IMR-90 (cell line): ENCODE measurements around the gene GCFC2. TPM values are rescaled to one million over a fixed set of nuclear protein-coding genes. Genes with fewer than 3 reads are reported as not detected.
A peak's percentile ranks its signal among the peaks of the same experiment; 100 is the strongest.

Experiments used
- ATAC-seq: fragments of 200-7000 bp; cut with Tn5 transposase; 2 replicates; pipeline ENCODE4 v1.9.1; 2020; ENCODE audit warnings: low read depth, mild to moderate bottlenecking, moderate library complexity
- Bru-seq: library from RNA; stranded (reverse); fragments of 400-500 nt; gene quantifications from one replicate; lab custom pipeline; 2021; lab: Mats Ljungman, UMichigan
- BruChase-seq, 2 experiments: library from RNA; stranded (reverse); fragments of 400-500 nt; gene quantifications; one replicate each; lab custom pipeline; 2021; lab: Mats Ljungman, UMichigan
- BruUV-seq: library from RNA; stranded (reverse); fragments of 400-500 nt; replicated peaks from 2 replicates; lab custom pipeline; 2021; lab: Mats Ljungman, UMichigan
- CTCF ChIA-PET: fragments of 300-600 bp; formaldehyde crosslinking; extraction: SDS; loops from one replicate; lab custom pipeline; 2021; ENCODE audit warnings: antibody characterized with exemption; lab: Yijun Ruan, JAX
- POLR2A ChIA-PET: fragments of 300-600 bp; sonication (Branson Sonifier 250); formaldehyde crosslinking; loops from one replicate; lab custom pipeline; 2022; ENCODE audit warnings: antibody characterized with exemption; ENCODE audit not compliant: unreplicated experiment; lab: Charles Lee
- DNase-seq: peaks from one replicate; pipeline ENCODE4 v3.0.0; 2013
- H2AFZ ChIP-seq: replicated peaks from 2 replicates; pipeline ENCODE3; 2013; ENCODE audit warnings: low read length, mild to moderate bottlenecking; ENCODE audit not compliant: poor library complexity
- H2AK5ac ChIP-seq: 2 replicates; pipeline ENCODE4 v1.6.1; 2013; ENCODE audit warnings: low read depth, low read length, inconsistent platforms
- H2AK9ac ChIP-seq: replicated peaks from 2 replicates; pipeline ENCODE3; 2013; ENCODE audit warnings: mild to moderate bottlenecking, low read depth, low read length, moderate library complexity; ENCODE audit not compliant: poor library complexity
- H2BK120ac ChIP-seq: 2 replicates; pipeline ENCODE4 v1.6.1; 2013; ENCODE audit warnings: low read depth, low read length, inconsistent platforms
- H2BK15ac ChIP-seq: 3 replicates; pipeline ENCODE4 v1.6.1; 2013; ENCODE audit warnings: low read depth, low read length, inconsistent platforms
- H2BK20ac ChIP-seq: 2 replicates; pipeline ENCODE4 v1.6.1; 2013; ENCODE audit warnings: low read depth, mild to moderate bottlenecking, inconsistent platforms, low read length, moderate library complexity
- H2BK5ac ChIP-seq: 2 replicates; pipeline ENCODE4 v1.6.1; 2013; ENCODE audit warnings: mild to moderate bottlenecking, low read depth, low read length, inconsistent platforms; ENCODE audit not compliant: poor library complexity, severe bottlenecking
- H3K14ac ChIP-seq: replicated peaks from 2 replicates; pipeline ENCODE4 v1.6.1; 2013; ENCODE audit warnings: low read depth, low read length, inconsistent platforms
- H3K18ac ChIP-seq: 2 replicates; pipeline ENCODE4 v1.6.1; 2013; ENCODE audit warnings: low read depth, low read length, control low read depth
- H3K23ac ChIP-seq: 2 replicates; pipeline ENCODE4 v1.6.1; 2013; ENCODE audit warnings: low read depth, low read length, inconsistent platforms
- H3K27ac ChIP-seq: 2 replicates; pipeline ENCODE4 v1.5.1; 2013; ENCODE audit warnings: mild to moderate bottlenecking, control low read depth, low read length; ENCODE audit not compliant: insufficient read depth
- H3K27me3 ChIP-seq: 2 replicates; pipeline ENCODE4 v1.6.1; 2013; ENCODE audit warnings: low read length; ENCODE audit not compliant: control insufficient read depth, insufficient read depth
- H3K36me3 ChIP-seq: 2 replicates; pipeline ENCODE4 v1.6.1; 2013; ENCODE audit warnings: low read length, mixed read lengths; ENCODE audit not compliant: control insufficient read depth, insufficient read depth
- H3K4ac ChIP-seq: 2 replicates; pipeline ENCODE4 v1.6.1; 2013; ENCODE audit warnings: low read depth, low read length, inconsistent platforms
- H3K4me1 ChIP-seq: 2 replicates; pipeline ENCODE4 v1.6.1; 2013; ENCODE audit warnings: low read length, mixed read lengths; ENCODE audit not compliant: control insufficient read depth, insufficient read depth
- H3K4me2 ChIP-seq: 2 replicates; pipeline ENCODE4 v1.6.1; 2013; ENCODE audit warnings: low read depth, mild to moderate bottlenecking, control low read depth, low read length, moderate library complexity
- H3K4me3 ChIP-seq: 2 replicates; pipeline ENCODE4 v1.5.1; 2013; ENCODE audit warnings: low read depth, mild to moderate bottlenecking, control low read depth, low read length, moderate library complexity; ENCODE audit not compliant: insufficient read depth
- H3K56ac ChIP-seq: 2 replicates; pipeline ENCODE4 v1.6.1; 2013; ENCODE audit warnings: low read length, inconsistent platforms; ENCODE audit not compliant: insufficient read depth; ENCODE audit errors: extremely low read depth
- H3K79me1 ChIP-seq, 2 experiments: 2 replicates each; pipeline ENCODE4 v1.6.1; 2013; ENCODE audit warnings: low read length in 2 of 2, inconsistent platforms in 1 of 2, low read depth in 1 of 2
- H3K9ac ChIP-seq: 2 replicates; pipeline ENCODE4 v1.6.1; 2013; ENCODE audit warnings: low read depth, low read length, control low read depth
- H3K9me1 ChIP-seq: 2 replicates; pipeline ENCODE4 v1.6.1; 2013; ENCODE audit warnings: low read length, inconsistent platforms; ENCODE audit not compliant: insufficient read depth
- H3K9me3 ChIP-seq: 2 replicates; pipeline ENCODE4 v1.6.1; 2013; ENCODE audit warnings: low read length; ENCODE audit not compliant: control insufficient read depth, insufficient read depth
- H4K20me1 ChIP-seq: 2 replicates; pipeline ENCODE4 v1.6.1; 2013; ENCODE audit warnings: low read length, inconsistent platforms; ENCODE audit not compliant: insufficient read depth
- H4K5ac ChIP-seq: 2 replicates; pipeline ENCODE4 v1.6.1; 2013; ENCODE audit warnings: mild to moderate bottlenecking, low read depth, low read length, control low read depth
- H4K8ac ChIP-seq, 2 experiments: 2 replicates each; pipeline ENCODE4 v1.6.1; 2013; ENCODE audit warnings: low read depth in 2 of 2, low read length in 2 of 2, control low read depth in 1 of 2, inconsistent platforms in 1 of 2
- H4K91ac ChIP-seq: 2 replicates; pipeline ENCODE4 v1.6.1; 2013; ENCODE audit warnings: low read depth, low read length, inconsistent platforms; ENCODE audit not compliant: insufficient read depth
- BHLHE40 ChIP-seq: fragments of 150-350 bp; IDR thresholded peaks from 2 replicates; pipeline ENCODE4 v1.6.1; 2016; ENCODE audit warnings: mild to moderate bottlenecking, low read depth, low read length
- CEBPB ChIP-seq: IDR thresholded peaks from 2 replicates; pipeline ENCODE4 v1.6.1; 2012; ENCODE audit warnings: low read depth, low read length, improper control_type of control experiment
- CTCF ChIP-seq: conservative IDR thresholded peaks from 2 replicates; pipeline ENCODE4 v1.5.1; 2012; ENCODE audit warnings: mild to moderate bottlenecking, low read depth, low read length, improper control_type of control experiment
- MXI1 ChIP-seq: IDR thresholded peaks from 2 replicates; pipeline ENCODE4 v1.6.1; 2012; ENCODE audit warnings: low read depth, mild to moderate bottlenecking, low read length, moderate library complexity, borderline replicate concordance
- POLR2A ChIP-seq: IDR thresholded peaks from 2 replicates; pipeline ENCODE4 v1.6.1; 2012; ENCODE audit warnings: mild to moderate bottlenecking, low read depth, low read length
- RCOR1 ChIP-seq: IDR thresholded peaks from 2 replicates; pipeline ENCODE4 v1.6.1; 2012; ENCODE audit warnings: mild to moderate bottlenecking, low read length, improper control_type of control experiment; ENCODE audit not compliant: insufficient replicate concordance
- SMC3 ChIP-seq: fragments of 150-350 bp; IDR thresholded peaks from 2 replicates; pipeline ENCODE4 v1.6.1; 2016; ENCODE audit warnings: low read depth, mild to moderate bottlenecking, antibody characterized with exemption, low read length, moderate library complexity
- USF2 ChIP-seq: fragments of 150-350 bp; IDR thresholded peaks from 2 replicates; pipeline ENCODE4 v1.6.1; 2017; ENCODE audit warnings: mild to moderate bottlenecking, antibody characterized with exemption, low read length, low read depth
- WGBS, 2 experiments: methylation state at CpG; one replicate each; pipeline versions ENCODE4 v1.1.5 to v1.1.7; 2013; ENCODE audit warnings: missing lambda C conversion rate in 2 of 2; ENCODE audit not compliant: insufficient read length in 1 of 2; ENCODE audit errors: extremely low coverage in 2 of 2; 5-methylcytosine and 5-hydroxymethylcytosine counted together
- dilution Hi-C: fragments of 300-500 bp; cut with HindIII; formaldehyde crosslinking; loops from one replicate; pipeline ENCODE4 v1.14.3; 2018; ENCODE audit warnings: low sequenced_read_pairs; ENCODE audit not compliant: unreplicated experiment
- in situ Hi-C: fragments of 300-500 bp; cut with MboI; formaldehyde crosslinking; loops from 3 replicates; pipeline ENCODE4 v1.14.3; 2019; ENCODE audit warnings: low sequenced_read_pairs, inconsistent platforms, mixed read lengths
- intact Hi-C: fragments of 100-400 bp; cut with micrococcal nuclease; formaldehyde crosslinking; loops from 2 replicates; pipeline ENCODE4 v1.10.0; 2022
- long read RNA-seq: library from polyadenylated mRNA; unstranded; transcript quantifications from one replicate; pipeline ENCODE4 v2.0.0, GENCODE V29; 2021; ENCODE audit not compliant: unreplicated experiment
- polyA plus RNA-seq, 3 experiments: library from polyadenylated mRNA; depleted of rRNA; stranded (reverse); fragments of >200 nt; gene quantifications; 2 replicates each; pipeline ENCODE4 v1.2.3, GENCODE V29; 2012; ENCODE audit warnings: low replicate concordance in 1 of 3
- total RNA-seq: library from RNA; depleted of rRNA; stranded (reverse); fragments of >200 nt; gene quantifications from 2 replicates; pipeline ENCODE4 v1.2.3, GENCODE V29; 2012; rRNA removed

The GCFC2 gene
- total RNA-seq (10.0 and 13.9 TPM in 2 replicates), polyA plus RNA-seq (2012; rRNA removed) (6.4 and 6.7 TPM in 2 replicates), Bru-seq, nascent RNA (percentile 60 among the genes with signal in this experiment), BruChase-seq, experiment 1, labeled RNA remaining after a 6-hour chase (percentile 60 among the genes with signal in this experiment), BruChase-seq, experiment 2, labeled RNA remaining after a 2-hour chase (percentile 65 among the genes with signal in this experiment)
- 4.8 and 5.4 TPM in 2 replicates for polyA plus RNA-seq (2012; cell fraction: cytosol; rRNA removed)
- 4.7 and 15.5 TPM in 2 replicates for polyA plus RNA-seq (2012; cell fraction: nucleus; rRNA removed; ENCODE audit: low replicate concordance)
- long read RNA-seq, full-length matches to known transcripts, result 9 of 20 reads
- long read RNA-seq, partial matches to known transcripts, result 1 of 20 reads
- long read RNA-seq, other reads (novel, unspliced or antisense), result 10 of 20 reads

GRCh38 chr2:75710577-75711253 is at the start of gene GCFC2:
Gene GCFC2 (minus strand): TSS chr2:75710915. CDS start chr2:75710855, 60 bp downstream.
- peak within 1 kb of the TSS; percentile 90 for H2AFZ ChIP-seq
- DNase-seq (peak; percentile 84), ATAC-seq (peak; percentile 94)
- TF ChIP-seq POLR2A (peak; percentile 82), USF2 (no peak), BHLHE40 (peak; percentile 62; the same call in 1 of the 2 replicates), CEBPB (no peak), SMC3 (no peak), RCOR1 (no peak), CTCF (peak; percentile 39; the same call in 1 of the 2 replicates), MXI1 (peak; percentile 78; the same call in 1 of the 2 replicates)
- peak within 1 kb of the TSS; percentile 75; the same call in 1 of the 2 replicates for H3K56ac ChIP-seq
- peak within 1 kb of the TSS; percentile 93 for H3K18ac ChIP-seq
- H4K20me1 ChIP-seq, result no peaks in the 10 kb centered on the region
- H3K27me3 ChIP-seq, result no peaks in the 10 kb centered on the region; the same call in 1 of the 2 replicates
- POLR2A ChIA-PET, result no interaction called here
- H3K9me3 ChIP-seq, result no peaks in the 10 kb centered on the region
- 1% methylated on average over 47 of the region's 66 CpGs; no CpG with 5 or more reads in 1 of the 2 experiments for WGBS, 2 experiments
- H3K14ac ChIP-seq, result peak within 1 kb of the TSS; percentile 75
- no peak within 1 kb of the TSS for H2BK20ac ChIP-seq
- no TSS peak for BruUV-seq
- CTCF ChIA-PET, result interaction anchor here (0.6 kb wide), 1 partner anchor 1257 kb away, joined by 4 read pairs; no protein-coding TSS in a partner anchor
- H3K36me3 ChIP-seq, result no peaks in the 10 kb centered on the region
- H4K91ac ChIP-seq, result peak within 1 kb of the TSS; percentile 96
- peak within 1 kb of the TSS; percentile 100 for H4K5ac ChIP-seq
- peak within 1 kb of the TSS; percentile 77 for H3K4ac ChIP-seq
- peak within 1 kb of the TSS; percentile 85 for H3K27ac ChIP-seq
- intact Hi-C loops (loop anchor here (1.0 kb wide), 1 partner anchor 64 kb away; the partner anchor contains the start of gene MRPL19), dilution Hi-C loops (no loop called here), in situ Hi-C loops (no loop called here)
- H3K79me1 ChIP-seq, result peaks cover 0 to 7% of the 10 kb centered on the region in 2 experiments; a peak in 2 of 4 replicates
- peak within 1 kb of the TSS; percentile 92 to 95 for H4K8ac ChIP-seq
- H3K4me2 ChIP-seq, result peak within 1 kb of the TSS; percentile 99
- H2AK5ac ChIP-seq, result no peak within 1 kb of the TSS; the same call in 1 of the 2 replicates
- H2BK15ac ChIP-seq, result peak within 1 kb of the TSS; percentile 7; the same call in 1 of the 3 replicates
- peak within 1 kb of the TSS; percentile 57 for H2BK5ac ChIP-seq
- H2AK9ac ChIP-seq, result peak within 1 kb of the TSS; percentile 21
- peak within 1 kb of the TSS; percentile 49 for H3K4me3 ChIP-seq
- H2BK120ac ChIP-seq, result peak within 1 kb of the TSS; percentile 44
- H3K23ac ChIP-seq, result peak within 1 kb of the TSS; percentile 79; the same call in 1 of the 2 replicates
- H3K9ac ChIP-seq, result peak within 1 kb of the TSS; percentile 94
- H3K4me1 ChIP-seq, result peaks cover 2% of the 10 kb centered on the region; the same call in 1 of the 2 replicates
- no peaks in the 10 kb centered on the region for H3K9me1 ChIP-seq
